ENCODE results near the gene MAP7D2.

MAP7D2 gene

DNA sequence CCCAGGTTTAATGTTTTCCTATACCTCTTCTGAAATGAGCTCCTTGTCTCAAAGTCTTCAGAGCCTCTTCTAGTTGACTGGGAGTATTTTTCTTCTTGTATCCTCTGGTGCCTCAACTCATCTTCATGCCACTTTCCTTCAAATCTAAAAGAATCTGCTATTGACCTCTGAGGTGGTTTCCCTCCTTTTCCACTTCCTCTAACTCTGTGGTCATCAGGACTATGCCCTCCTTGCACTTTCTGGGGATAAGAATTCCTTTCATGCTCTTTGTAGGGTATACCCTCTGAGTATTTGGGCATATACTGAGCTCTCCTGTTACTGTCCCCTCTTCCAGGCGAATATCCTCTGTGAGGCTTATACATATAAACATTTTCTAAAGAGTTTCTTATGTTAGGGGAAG is 150.7 kb downstream of the MAP7D2 start:
- DNase-seq (ENCODE audit: low spot score) = no peak

GRCh38 chrX:19964017-19964710 is 152.5 kb downstream of the MAP7D2 start:
- DNase-seq (ENCODE audit: low spot score) = no peak

DNA sequence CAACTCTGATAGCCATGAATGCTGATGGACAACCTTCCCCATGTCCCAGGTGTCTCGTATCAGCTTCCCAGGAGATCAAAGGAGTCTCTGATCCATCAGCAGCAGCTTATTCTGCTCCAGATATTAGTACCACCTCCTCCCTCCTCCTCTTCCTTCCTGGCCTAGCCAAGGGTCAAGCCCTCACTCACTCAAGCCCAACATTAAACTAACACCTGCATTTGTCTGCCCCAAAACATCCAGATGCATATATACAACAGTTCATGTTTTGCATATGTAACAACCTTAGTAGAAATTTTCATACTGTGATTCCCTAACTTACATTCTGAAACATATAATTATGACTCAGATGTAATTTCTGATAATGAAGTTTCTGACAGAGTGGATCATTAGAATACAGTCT is 155.8 kb downstream of the MAP7D2 start:
- no peak for DNase-seq (ENCODE audit: low spot score)

DNA sequence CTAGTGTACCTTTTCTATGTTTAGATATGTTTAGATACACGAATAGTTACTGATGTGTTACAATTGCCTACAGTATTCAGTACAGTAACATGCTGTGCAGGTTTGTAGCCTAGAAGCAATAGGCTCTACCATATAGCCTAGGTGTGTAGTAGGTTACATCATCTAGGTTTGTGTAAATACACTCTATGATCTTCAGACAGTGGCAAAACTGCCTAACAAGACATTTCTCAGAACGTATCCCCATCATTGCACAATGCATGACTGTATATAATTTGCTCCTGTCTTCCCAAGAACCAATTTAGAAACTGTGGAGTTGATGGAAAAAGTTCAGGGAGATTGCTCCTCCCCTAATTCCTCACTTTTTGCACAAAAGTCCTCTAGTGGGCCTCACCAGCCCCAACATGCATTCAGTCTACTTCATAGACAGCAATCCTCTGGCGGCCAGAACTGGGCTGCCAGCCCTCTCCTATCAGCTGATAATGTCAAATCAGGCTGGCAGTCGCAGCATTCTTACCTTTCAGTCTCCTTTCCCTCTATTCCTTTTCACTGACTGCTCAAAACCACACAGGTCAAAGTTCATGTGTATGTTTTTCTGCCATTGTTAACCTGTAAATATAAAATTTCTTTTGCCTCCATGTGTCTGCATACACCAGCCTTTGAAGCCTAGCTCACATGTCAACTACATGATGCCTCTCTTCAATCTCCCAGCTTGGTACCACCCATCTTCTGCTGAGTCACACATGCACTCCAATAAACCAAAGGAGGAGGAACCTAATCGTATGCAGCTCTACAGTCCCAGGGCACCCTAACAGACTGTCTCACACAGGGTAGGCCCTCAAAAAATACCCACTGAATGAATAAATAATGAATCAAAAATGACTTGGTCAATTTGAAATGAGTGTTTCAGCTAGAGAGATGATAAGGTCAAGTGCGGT is 157.9 kb downstream of the MAP7D2 start:
- DNase-seq (ENCODE audit: low spot score) = no peak

DNA sequence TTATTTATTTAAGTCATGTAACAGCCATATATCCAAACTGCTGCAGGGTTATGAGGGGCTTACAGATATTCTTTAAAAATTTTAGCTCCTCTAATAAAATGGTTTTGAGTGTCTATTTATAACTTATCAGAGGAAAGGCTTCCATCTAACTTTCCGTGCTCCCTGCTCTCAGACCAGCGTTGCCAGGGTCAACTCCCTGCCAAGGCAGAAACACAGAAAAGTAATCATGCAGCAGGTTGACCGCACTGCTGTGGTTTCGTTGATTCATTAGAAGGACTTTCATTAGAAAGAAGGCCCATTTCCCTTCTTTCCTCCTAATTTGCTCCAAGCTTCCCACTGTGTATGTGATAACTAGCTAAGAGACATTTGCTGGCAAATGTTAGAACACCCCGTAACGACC is 159.8 kb downstream of the MAP7D2 start:
- DNase-seq (ENCODE audit: low spot score) = no peak

Measured in globus pallidus (tissue), 1 donor.